Activated T-helper 9 cell treated with anti-CD3 and anti-CD28 coated beads, Interleukin-2, amount 50 U/mL, for 16 hours (primary cell): Measurements from ENCODE around the gene MBTPS1.
"Not testable (repeated sequence)": the region's sequence is repeated elsewhere in the genome, so short reads cannot be mapped to it uniquely, and the experiment has no call there.

Experiments
- DNase-seq: peaks from one replicate; pipeline ENCODE4 v3.0.0-alpha.2; 2020; ENCODE audit warnings: low read depth

MBTPS1 gene

DNA sequence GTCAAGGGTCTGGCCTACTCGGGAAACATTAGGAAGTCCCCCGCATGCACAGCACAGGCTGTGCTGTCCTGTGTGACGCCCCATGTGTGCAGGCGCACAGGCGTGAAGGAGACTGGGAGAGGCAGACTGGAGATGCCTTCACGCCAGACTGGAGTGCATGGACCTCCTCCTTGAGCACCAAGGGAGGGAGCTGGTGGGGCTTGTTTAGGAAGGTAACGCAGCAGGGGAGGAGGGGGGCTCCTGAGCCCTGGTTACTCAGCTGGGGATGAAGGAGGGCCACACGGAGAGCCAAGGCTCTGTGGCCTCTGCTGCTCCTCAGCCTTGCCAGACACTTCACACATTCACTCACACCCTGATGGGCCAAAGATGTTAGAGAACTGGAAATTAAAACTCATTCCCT is 20.5 kb upstream of the MBTPS1 start:
- DNase-seq = no peak

DNA sequence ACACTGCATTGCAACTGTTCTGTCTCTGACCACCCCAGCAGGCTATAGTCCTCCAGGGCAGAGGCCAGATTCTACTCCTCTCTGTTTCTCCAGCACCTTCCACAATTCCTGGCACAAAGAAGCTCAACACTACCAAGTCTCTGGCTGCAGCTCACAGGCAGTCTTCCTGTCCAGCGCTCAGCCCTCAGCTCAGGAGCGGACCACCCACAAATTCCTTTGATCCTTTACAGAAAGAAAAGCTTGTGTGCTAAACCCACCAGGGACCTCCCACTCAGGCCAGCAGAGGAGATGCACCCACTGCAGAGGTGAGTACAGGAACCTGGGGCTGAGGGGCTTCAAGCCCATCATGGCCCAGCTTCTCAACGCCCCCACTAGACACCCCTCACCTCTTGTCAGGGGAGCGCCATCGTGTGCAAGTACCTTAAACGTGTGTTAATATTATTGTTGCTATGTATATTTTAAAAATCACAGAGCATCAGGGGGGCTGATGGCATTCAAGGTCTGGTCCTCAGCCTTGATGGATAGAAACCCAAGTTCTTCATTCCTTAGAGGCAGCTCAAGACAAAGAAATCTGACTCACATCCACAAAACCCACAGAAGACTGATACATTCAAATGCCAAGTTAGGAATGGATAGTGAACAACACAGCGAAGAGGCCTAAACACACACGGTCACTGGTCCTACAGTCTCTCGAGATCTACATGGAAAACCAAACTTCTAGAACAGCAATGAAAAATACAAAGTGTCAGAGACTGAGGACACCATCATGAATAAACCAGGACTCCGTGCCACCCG is 19.8 kb upstream of the MBTPS1 start:
- DNase-seq = no peak

DNA sequence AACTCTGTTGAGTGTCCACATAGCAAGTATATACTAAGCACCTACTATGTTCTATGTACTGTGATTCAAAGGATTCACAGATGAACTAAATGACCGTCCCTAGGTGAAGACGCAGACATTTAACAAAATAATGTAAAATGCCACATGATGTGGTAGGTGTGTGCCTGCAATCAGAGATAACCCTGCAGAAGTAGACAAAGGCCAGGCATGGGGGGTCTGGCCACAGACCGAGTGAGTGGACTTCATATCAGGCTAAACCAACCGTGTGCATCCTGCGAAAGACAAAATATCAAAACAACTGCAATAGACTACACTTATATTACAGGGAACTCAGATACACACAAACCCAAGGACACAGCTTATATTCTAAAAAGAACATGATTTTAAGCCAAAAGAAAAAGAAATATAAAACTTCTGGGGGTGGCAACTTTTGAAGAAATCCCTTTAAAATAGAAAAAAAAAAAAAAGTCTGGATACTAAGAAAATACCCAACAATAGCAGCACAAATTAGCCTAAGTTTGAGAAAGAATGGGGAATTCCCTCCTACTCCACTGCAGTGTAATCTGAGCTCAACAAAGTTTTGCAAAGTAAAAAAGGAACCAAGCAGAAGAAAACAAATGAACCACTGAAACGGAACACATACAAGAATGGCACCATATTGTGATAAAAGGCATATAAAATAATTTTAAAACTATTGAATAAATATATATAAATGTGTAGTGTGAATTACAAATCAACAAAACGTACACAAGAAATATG is 16.0 kb upstream of the MBTPS1 start:
- no peak for DNase-seq

GRCh38 chr16:84131117-84131516 is 14.4 kb upstream of the MBTPS1 start:
- no peak for DNase-seq

DNA sequence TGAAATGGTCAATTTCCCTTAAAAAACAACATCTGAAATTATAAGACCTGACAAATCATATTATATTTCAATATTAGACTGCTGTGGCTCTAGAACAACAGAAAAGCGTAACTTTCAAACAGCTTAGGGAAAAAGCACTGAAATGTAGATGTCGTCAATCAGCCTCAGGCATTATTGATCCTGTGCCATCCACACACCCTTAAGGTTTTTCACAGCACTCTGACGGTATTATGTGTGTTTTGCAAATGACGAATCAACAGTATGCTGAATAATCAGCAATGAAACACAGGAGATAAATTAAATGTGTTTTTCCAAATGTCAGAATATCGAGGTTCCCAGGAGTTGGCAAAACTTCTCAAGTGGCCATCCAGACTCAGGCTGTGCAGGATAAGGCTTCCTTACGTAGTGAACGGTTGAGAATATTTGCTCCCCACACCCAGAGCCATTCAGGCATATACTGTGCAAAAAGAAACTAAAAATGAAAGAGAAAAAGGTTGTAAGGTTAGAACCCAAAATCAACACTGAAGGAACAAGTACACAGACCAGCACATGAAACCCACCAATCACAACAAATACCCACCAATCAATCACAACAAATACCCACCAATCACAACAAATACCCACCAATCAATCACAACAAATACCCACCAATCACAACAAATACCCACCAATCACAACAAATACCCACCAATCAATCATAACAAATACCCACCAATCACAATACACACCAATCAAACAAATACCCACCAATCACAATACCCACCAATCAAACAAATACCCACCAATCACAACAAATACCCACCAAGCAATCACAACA is 7.7 kb upstream of the MBTPS1 start:
- no peak for DNase-seq

- no peak for DNase-seq
Measured at GRCh38 chr16:84121007-84121406, 4.3 kb upstream of the MBTPS1 start.

DNA sequence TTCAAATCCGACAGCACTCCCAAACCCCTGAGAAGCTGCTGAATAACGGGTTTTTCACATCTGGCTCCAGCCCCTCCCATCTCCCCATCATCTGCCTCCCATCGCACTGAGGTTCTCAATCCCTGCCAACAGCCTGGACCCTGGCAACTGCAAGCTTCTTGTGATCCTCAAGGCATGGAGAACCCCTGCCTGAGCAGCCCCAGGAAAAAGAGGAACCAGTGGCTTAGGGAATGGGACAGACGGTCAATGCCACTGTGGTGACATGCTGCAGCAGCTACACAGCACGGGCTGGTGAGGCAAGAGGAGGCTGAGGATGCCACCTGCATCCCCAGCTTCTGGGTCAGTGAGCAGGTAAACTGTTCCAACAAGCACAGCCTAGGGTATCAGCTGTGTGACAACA is 3.3 kb upstream of the MBTPS1 start:
- no peak for DNase-seq

- no peak for DNase-seq
Measured at GRCh38 chr16:84119368-84119767, 2.6 kb upstream of the MBTPS1 start.

GRCh38 chr16:84118315-84118714 is 1.6 kb upstream of the MBTPS1 start:
- DNase-seq = not testable (repeated sequence)

DNA sequence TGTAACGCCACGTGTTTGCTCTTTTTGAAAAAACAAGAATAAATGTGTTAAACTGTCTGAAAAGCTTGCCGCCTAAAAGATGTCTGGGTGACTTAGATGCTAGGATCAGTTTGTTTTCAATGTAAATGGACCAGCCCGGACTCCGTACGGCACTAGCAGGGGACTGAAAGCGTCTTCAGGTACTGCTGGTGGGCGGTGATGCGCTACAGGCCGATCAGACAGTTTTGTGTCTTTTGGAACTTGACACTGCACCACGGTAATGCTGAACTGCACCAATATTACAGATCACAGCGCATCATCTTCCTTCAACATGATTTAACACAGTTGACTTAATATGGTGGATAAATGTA is 727 bp upstream of the MBTPS1 start:
- peak; percentile 15 for DNase-seq

DNA sequence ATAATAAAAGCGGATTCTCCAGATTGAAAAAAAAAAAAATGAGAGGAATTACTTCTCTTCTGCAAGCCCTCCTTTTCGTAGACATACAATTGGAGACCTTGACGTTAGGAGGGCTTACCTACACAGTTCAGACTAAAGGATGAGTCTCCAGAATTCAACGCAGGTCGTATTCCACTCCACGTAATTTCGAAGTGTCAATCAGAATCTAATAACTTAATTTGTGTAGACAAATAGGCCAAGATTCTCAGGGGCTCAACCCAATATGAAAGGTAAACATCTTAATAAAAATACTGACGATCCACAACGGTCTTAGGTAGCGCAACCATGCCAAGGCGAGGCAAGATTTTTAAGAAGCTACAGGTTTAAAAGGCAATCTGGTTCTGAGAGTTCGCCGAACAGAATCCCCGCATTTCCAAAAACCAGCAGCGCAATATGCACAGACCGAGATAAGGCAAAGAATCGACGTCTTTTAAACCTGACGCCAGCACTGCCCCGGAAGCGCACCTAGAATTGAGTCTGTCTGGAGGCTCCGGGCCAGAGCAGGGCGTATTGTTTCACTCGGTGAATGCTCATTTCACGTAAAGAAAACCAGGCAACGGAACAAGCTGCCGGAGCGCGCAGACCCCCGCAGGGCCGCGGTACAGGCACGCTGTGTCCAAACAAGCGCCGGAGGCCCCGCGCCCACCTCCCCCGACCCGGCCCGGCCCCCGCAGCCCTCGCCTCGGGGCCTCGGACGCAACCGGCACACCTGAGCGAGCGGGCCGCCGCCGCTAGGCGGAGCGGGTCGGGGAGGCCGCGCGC is 623 bp downstream of the MBTPS1 start:
- DNase-seq = no peak

DNA sequence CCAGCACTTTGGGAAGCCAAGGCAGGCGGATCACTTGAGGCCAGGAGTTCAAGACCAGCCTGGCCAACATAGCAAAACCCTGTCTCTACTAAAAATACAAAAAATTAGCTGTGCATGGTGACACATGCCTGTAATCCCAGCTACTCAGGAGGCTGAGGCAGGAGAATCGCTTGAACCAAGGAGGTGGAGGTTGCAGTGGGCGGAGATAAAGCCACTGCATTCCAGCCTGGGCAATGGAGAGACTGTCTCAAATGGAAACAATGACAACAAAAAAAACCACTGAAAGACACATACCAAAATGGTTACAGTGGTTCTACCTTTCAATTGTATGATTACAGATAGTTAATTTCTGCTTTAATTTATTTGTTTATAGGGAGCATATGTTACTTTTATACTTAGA is 4.8 kb downstream of the MBTPS1 start:
- DNase-seq = not testable (repeated sequence)

DNA sequence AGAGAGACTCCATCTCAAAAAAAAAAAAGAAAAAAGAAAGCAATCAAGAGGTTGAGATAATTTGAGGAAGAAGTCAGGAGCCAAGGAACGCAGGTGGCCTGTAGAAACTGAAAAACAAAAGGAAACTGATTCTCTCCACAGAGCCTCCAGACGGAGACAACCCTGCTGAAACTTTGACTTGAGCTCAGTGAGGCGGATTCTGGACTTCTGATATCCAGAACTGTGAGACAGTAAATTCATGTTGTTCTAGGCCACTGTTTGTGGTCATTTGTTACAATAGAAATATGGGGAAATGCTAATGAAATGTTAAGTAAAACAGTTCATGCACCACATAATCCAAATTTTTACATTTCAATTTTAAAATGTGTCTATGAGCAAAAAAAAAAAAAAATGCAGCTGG is 5.2 kb downstream of the MBTPS1 start:
- no peak for DNase-seq

DNA sequence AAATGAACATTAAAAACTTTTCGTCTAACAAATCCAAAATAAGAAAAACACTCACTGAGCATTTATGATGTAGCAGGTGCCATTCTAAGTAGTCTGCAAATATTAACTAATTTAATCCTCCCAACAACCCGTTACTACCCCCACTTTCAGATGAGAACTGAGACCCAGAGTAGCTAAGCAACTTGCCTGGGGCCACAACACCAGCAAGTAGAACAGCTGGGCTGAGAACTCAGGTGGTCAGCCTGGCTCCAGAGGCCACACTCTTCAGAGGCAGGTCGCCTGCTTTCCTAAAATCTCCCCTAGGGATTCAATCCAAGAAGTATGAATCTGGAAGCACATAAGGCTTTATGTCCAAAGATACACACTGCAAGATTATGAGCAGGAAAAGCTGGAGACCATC is 6.2 kb downstream of the MBTPS1 start:
- no peak for DNase-seq

GRCh38 chr16:84109598-84110335 is 7.0 kb downstream of the MBTPS1 start:
- DNase-seq = no peak

GRCh38 chr16:84107921-84108320 is 8.8 kb downstream of the MBTPS1 start:
- DNase-seq = no peak

- no peak for DNase-seq
Measured at GRCh38 chr16:84105948-84106740, 10.6 kb downstream of the MBTPS1 start.

GRCh38 chr16:84105301-84105815 is 11.4 kb downstream of the MBTPS1 start:
- no peak for DNase-seq

DNA sequence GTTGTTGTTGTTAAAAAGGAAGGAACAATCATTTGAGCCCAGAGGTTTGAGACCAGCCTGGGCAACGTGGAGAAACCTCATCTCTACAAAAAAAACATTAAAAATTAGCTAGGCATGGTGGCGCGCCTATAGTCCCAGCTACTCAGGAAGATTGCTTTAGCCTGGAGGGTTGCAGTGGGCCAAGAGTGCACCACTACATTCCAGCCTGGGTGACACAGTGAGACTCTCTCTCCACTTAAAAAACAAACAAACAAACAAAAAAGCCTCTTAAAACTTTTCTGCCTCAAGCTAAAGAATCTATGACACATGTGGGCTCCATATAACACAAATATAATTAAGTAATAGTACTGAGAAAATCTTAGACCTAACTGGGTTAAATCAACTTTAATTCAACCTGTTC is 12.5 kb downstream of the MBTPS1 start:
- DNase-seq = no peak

DNA sequence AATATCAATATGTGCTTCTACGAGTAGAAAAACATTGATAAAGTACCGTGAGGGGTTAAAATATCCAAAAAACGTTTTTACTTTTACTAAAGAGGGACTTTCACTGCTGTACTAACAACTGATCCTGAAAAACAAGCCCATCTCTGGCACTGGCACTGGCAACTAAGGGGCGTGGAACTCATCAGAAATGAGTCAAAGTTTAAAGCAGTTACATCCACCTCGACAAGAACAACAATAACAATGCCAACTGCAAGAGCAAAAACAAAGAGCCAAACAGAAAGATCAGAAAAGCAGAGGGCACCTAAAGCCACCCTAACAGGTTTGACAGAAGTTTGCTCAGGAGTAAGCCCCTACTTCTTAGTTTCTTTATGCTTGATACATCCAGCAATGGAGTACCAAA is 13.1 kb downstream of the MBTPS1 start:
- DNase-seq = no peak
